H1 (cell line): ENCODE results near the gene LRCH1. TPM values are rescaled to one million over a fixed set of nuclear protein-coding genes. Genes with fewer than 3 reads are reported as not detected.

ENCODE experiments used
- CTCF ChIA-PET: fragments of 300-600 bp; sonication (Branson Sonifier 250); formaldehyde crosslinking; loops from one replicate; lab custom pipeline; 2021; ENCODE audit not compliant: partially characterized antibody; lab: Charles Lee
- POLR2A ChIA-PET: fragments of 300-600 bp; sonication (Branson Sonifier 250); formaldehyde crosslinking; loops from one replicate; lab custom pipeline; 2021; ENCODE audit warnings: inconsistent platforms; ENCODE audit not compliant: partially characterized antibody; lab: Charles Lee
- DNase-seq, 2 experiments: peaks; one replicate each; pipeline versions ENCODE4 v3.0.0 to v3.0.0-alpha.2; 2010 to 2022; ENCODE audit warnings: low spot score in 2 of 2, low read depth in 1 of 2, mixed read lengths in 1 of 2
- FAIRE-seq: peaks from 2 replicates; lab custom pipeline; 2011; peaks lifted over from hg19 to GRCh38; lab: Jason Lieb, UNC
- H2AFZ ChIP-seq: 2 replicates; pipeline ENCODE4 v1.8.1; 2012; ENCODE audit warnings: low read length, inconsistent platforms
- H2AK5ac ChIP-seq: 2 replicates; pipeline ENCODE4 v1.6.1; 2013; ENCODE audit warnings: low read depth, low read length
- H2BK120ac ChIP-seq: replicated peaks from 2 replicates; pipeline ENCODE3; 2013; ENCODE audit warnings: low read depth, low read length, inconsistent platforms
- H2BK12ac ChIP-seq: 2 replicates; pipeline ENCODE4 v1.6.1; 2013; ENCODE audit warnings: low read depth, low read length
- H2BK15ac ChIP-seq: 2 replicates; pipeline ENCODE4 v1.6.1; 2013; ENCODE audit warnings: low read length
- H2BK20ac ChIP-seq: 2 replicates; pipeline ENCODE4 v1.6.1; 2013; ENCODE audit warnings: low read length
- H2BK5ac ChIP-seq: 2 replicates; pipeline ENCODE4 v1.6.1; 2013; ENCODE audit warnings: low read depth, low read length
- H3K14ac ChIP-seq: 2 replicates; pipeline ENCODE4 v1.6.1; 2013; ENCODE audit warnings: inconsistent platforms; ENCODE audit not compliant: insufficient read length
- H3K18ac ChIP-seq: 2 replicates; pipeline ENCODE4 v1.6.1; 2013; ENCODE audit warnings: low read length; ENCODE audit errors: extremely low read depth
- H3K23ac ChIP-seq: 2 replicates; pipeline ENCODE4 v1.6.1; 2013; ENCODE audit warnings: inconsistent platforms; ENCODE audit not compliant: insufficient read length
- H3K23me2 ChIP-seq: 2 replicates; pipeline ENCODE4 v1.6.1; 2013; ENCODE audit warnings: low read depth, low read length
- H3K27ac ChIP-seq: 2 replicates; pipeline ENCODE4 v1.6.1; 2011; ENCODE audit warnings: low read depth, low read length, inconsistent platforms
- H3K27me3 ChIP-seq, 4 experiments: replicated peaks in 1 of 4; 1 replicate in 1 of 4; 2 replicates in 3 of 4; pipeline versions ENCODE4 v1.6.1 to v1.8.1; 2011 to 2013; ENCODE audit warnings: low read length in 3 of 4, mild to moderate bottlenecking in 3 of 4, inconsistent platforms in 2 of 4, mixed read lengths in 2 of 4, moderate library complexity in 1 of 4; ENCODE audit not compliant: control insufficient read depth in 3 of 4, insufficient read depth in 3 of 4; ENCODE audit errors: extremely low read depth in 1 of 4
- H3K36me3 ChIP-seq, 4 experiments: 2 replicates each; pipeline versions ENCODE4 v1.6.1 to v1.8.1; 2011 to 2013; ENCODE audit warnings: mild to moderate bottlenecking in 4 of 4, low read length in 3 of 4, moderate library complexity in 2 of 4, control low read depth in 1 of 4, inconsistent platforms in 1 of 4; ENCODE audit not compliant: insufficient read depth in 4 of 4, control insufficient read depth in 2 of 4
- H3K4ac ChIP-seq: replicated peaks from 2 replicates; pipeline ENCODE3; 2013; ENCODE audit warnings: low read length, low read depth, mixed read lengths, inconsistent platforms; ENCODE audit not compliant: insufficient read length
- H3K4me1 ChIP-seq, 4 experiments: replicated peaks in 1 of 4; 1 replicate in 1 of 4; 2 replicates in 3 of 4; pipeline versions ENCODE4 v1.6.1 to v1.8.1; 2011 to 2013; ENCODE audit warnings: low read length in 3 of 4, inconsistent platforms in 2 of 4, mixed read lengths in 1 of 4; ENCODE audit not compliant: insufficient read depth in 4 of 4, control insufficient read depth in 3 of 4
- H3K4me2 ChIP-seq, 2 experiments: 2 replicates each; pipeline versions ENCODE4 v1.6.1 to v1.8.1; 2011 to 2013; ENCODE audit warnings: low read depth in 2 of 2, low read length in 2 of 2, control low read depth in 1 of 2, inconsistent platforms in 1 of 2, mild to moderate bottlenecking in 1 of 2; ENCODE audit not compliant: insufficient read depth in 1 of 2
- H3K4me3 ChIP-seq, 4 experiments: fragments of 200-600, 300-600 bp in 1 of 4; sonication (generic), shearing (Covaris generic), sonication (Bioruptor Twin) in 1 of 4; 2 replicates each; pipeline versions ENCODE4 v1.5.1 to v1.8.1; 2011 to 2016; ENCODE audit warnings: low read length in 4 of 4, low read depth in 3 of 4, control low read depth in 2 of 4, inconsistent platforms in 2 of 4, mild to moderate bottlenecking in 2 of 4, mixed read lengths in 1 of 4, moderate library complexity in 1 of 4; ENCODE audit not compliant: insufficient read depth in 2 of 4; ENCODE audit errors: extremely low read depth in 1 of 4
- H3K56ac ChIP-seq: replicated peaks from 2 replicates; pipeline ENCODE3; 2013; ENCODE audit warnings: low read depth, mild to moderate bottlenecking, mixed read lengths, low read length, inconsistent platforms; ENCODE audit not compliant: insufficient read length
- H3K79me1 ChIP-seq: 2 replicates; pipeline ENCODE4 v1.6.1; 2013; ENCODE audit warnings: low read depth, low read length, control low read depth
- H3K79me2 ChIP-seq, 2 experiments: 2 replicates each; pipeline versions ENCODE4 v1.6.1 to v1.8.1; 2012 to 2013; ENCODE audit warnings: low read length in 2 of 2, mild to moderate bottlenecking in 2 of 2, inconsistent platforms in 1 of 2; ENCODE audit not compliant: insufficient read depth in 2 of 2, control insufficient read depth in 1 of 2
- H3K9ac ChIP-seq, 4 experiments: replicated peaks in 1 of 4; 1 replicate in 1 of 4; 2 replicates in 3 of 4; pipeline versions ENCODE4 v1.6.1 to v1.8.1; 2011 to 2013; ENCODE audit warnings: low read depth in 3 of 4, low read length in 3 of 4, control low read depth in 2 of 4, mild to moderate bottlenecking in 2 of 4, moderate library complexity in 2 of 4, inconsistent platforms in 1 of 4; ENCODE audit errors: extremely low read depth in 1 of 4
- H3K9me3 ChIP-seq, 2 experiments: 2 replicates each; pipeline versions ENCODE4 v1.6.1 to v1.8.1; 2012 to 2013; ENCODE audit warnings: mild to moderate bottlenecking in 2 of 2, moderate library complexity in 2 of 2, control low read depth in 1 of 2, inconsistent platforms in 1 of 2, low read depth in 1 of 2, low read length in 1 of 2, mixed read lengths in 1 of 2; ENCODE audit not compliant: insufficient read depth in 2 of 2
- H4K20me1 ChIP-seq, 2 experiments: replicated peaks in 1 of 2; 2 replicates each; pipeline versions ENCODE3 to v1.8.1; 2011 to 2013; ENCODE audit warnings: inconsistent platforms in 2 of 2, low read length in 2 of 2, mild to moderate bottlenecking in 1 of 2; ENCODE audit not compliant: insufficient read depth in 2 of 2, control insufficient read depth in 1 of 2
- H4K5ac ChIP-seq: 2 replicates; pipeline ENCODE4 v1.6.1; 2013; ENCODE audit warnings: low read length, low read depth, mixed read lengths, inconsistent platforms; ENCODE audit not compliant: insufficient read length
- H4K8ac ChIP-seq: 2 replicates; pipeline ENCODE4 v1.8.0; 2013; ENCODE audit warnings: mild to moderate bottlenecking, moderate library complexity, low read length, inconsistent platforms; ENCODE audit not compliant: insufficient read depth; ENCODE audit errors: extremely low read depth
- H4K91ac ChIP-seq: replicated peaks from 2 replicates; pipeline ENCODE3; 2013; ENCODE audit warnings: low read length, mixed read lengths, inconsistent platforms; ENCODE audit not compliant: insufficient read length
- CEBPB ChIP-seq: IDR thresholded peaks from 2 replicates; pipeline ENCODE4 v1.6.1; 2012; ENCODE audit warnings: low read depth, low read length
- CHD2 ChIP-seq: IDR thresholded peaks from 2 replicates; pipeline ENCODE4 v1.6.1; 2012; ENCODE audit warnings: low read length, improper control_type of control experiment
- GABPA ChIP-seq: IDR thresholded peaks from 2 replicates; pipeline ENCODE4 v1.6.1; 2011; ENCODE audit warnings: mild to moderate bottlenecking, low read length, moderate library complexity, borderline replicate concordance; ENCODE audit not compliant: insufficient read depth
- GTF2F1 ChIP-seq: IDR thresholded peaks from 2 replicates; pipeline ENCODE4 v1.6.1; 2012; ENCODE audit warnings: low read depth, low read length, improper control_type of control experiment, borderline replicate concordance
- KDM1A ChIP-seq: fragments of 200-600, 300-600 bp; sonication (generic); IDR thresholded peaks from 2 replicates; pipeline ENCODE4 v1.7.1; 2016; ENCODE audit warnings: mild to moderate bottlenecking, low read length, borderline replicate concordance
- MAFK ChIP-seq: IDR thresholded peaks from 2 replicates; pipeline ENCODE4 v1.6.1; 2012; ENCODE audit warnings: low read depth, mild to moderate bottlenecking, improper control_type of control experiment, low read length
- RXRA ChIP-seq: IDR thresholded peaks from 2 replicates; pipeline ENCODE4 v1.6.1; 2011; ENCODE audit warnings: low read depth, mild to moderate bottlenecking, low read length, moderate library complexity; ENCODE audit not compliant: insufficient read depth
- SIN3A ChIP-seq, 2 experiments: IDR thresholded peaks in 1 of 2; conservative IDR thresholded peaks in 1 of 2; 2 replicates each; pipeline ENCODE4 v1.6.1; 2011 to 2012; ENCODE audit warnings: low read length in 2 of 2, improper control_type of control experiment in 1 of 2, low read depth in 1 of 2, mild to moderate bottlenecking in 1 of 2
- TAF7 ChIP-seq: optimal IDR thresholded peaks from 2 replicates; pipeline ENCODE3; 2011; ENCODE audit warnings: low read depth, mild to moderate bottlenecking, inconsistent platforms, low read length, moderate library complexity, borderline replicate concordance
- TBP ChIP-seq: IDR thresholded peaks from 2 replicates; pipeline ENCODE4 v1.6.1; 2011; ENCODE audit warnings: low read depth, low read length, improper control_type of control experiment
- TEAD4 ChIP-seq: IDR thresholded peaks from 2 replicates; pipeline ENCODE4 v1.6.1; 2012; ENCODE audit warnings: low read depth, low read length, inconsistent platforms, mixed read lengths
- USF2 ChIP-seq: IDR thresholded peaks from 2 replicates; pipeline ENCODE4 v1.6.1; 2011; ENCODE audit warnings: low read length, improper control_type of control experiment
- YY1 ChIP-seq: IDR thresholded peaks from 2 replicates; pipeline ENCODE4 v1.6.1; 2011; ENCODE audit warnings: low read depth, mild to moderate bottlenecking, low read length
- WGBS, 2 experiments: shearing (Covaris generic) in 1 of 2; methylation state at CpG; one replicate each; pipeline versions ENCODE4 v1.1.6 to v1.1.7; 2013 to 2015; ENCODE audit warnings: low lambda C conversion rate in 2 of 2, mixed read lengths in 2 of 2, inconsistent platforms in 1 of 2, low coverage in 1 of 2, missing lambda C conversion rate in 1 of 2; ENCODE audit not compliant: insufficient replicate concordance in 2 of 2, insufficient coverage in 1 of 2, insufficient read length in 1 of 2; ENCODE audit errors: extremely low coverage in 1 of 2, missing lambda C conversion rate in 1 of 2; 5-methylcytosine and 5-hydroxymethylcytosine counted together
- polyA plus RNA-seq, 7 experiments: library from polyadenylated mRNA; depleted of rRNA in 3 of 7; stranded (reverse) in 5 of 7; unstranded in 2 of 7; fragments of >200 nt in 5 of 7; fragments of 200-250 nt in 2 of 7; gene quantifications; 1 replicate in 5 of 7; 2 replicates in 1 of 7; 4 replicates in 1 of 7; pipeline versions ENCODE4 v1.2.1 to v1.2.3, GENCODE V29; 2011 to 2013; ENCODE audit warnings: missing spikeins in 2 of 7, mixed read lengths in 2 of 7
- total RNA-seq: library from RNA; stranded (reverse); fragmentation: NEBNext Ultra II Directional; extraction: Animal tissue kit (Norgen Biotek cat#: 25700); gene quantifications from 2 replicates; pipeline ENCODE4 v1.2.1, GENCODE V29; 2021

The LRCH1 gene
- total and polyA plus RNA-seq, 2 of the 8 experiments (the other 6 are each of a cell fraction or from before 2014, with no cell fraction given) = 3.0 to 10.1 TPM

DNA sequence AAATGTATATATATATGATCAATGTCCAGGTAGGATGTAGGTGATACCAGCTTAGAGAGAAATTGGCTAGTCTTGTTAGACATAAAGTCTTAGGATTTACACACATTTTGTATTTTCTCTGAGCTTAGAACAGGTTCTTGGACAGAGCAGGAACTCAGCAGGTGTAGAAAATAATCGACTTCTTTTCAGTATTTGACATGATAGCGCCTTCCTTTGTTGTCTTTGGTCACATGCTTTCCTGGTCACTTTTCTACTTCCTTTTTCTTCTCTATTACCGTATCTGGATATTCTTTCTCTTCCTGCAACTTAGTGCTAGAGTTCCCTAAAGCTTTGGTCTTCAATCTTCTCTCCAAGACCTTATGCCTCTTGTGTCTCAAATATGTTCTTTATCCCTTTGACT is 107.4 kb downstream of the LRCH1 start:
- H3K27me3 ChIP-seq = no peaks in the 10 kb centered on the region
- no peaks in the 10 kb centered on the region; the same call in 1 of the 2 replicates for H3K79me1 ChIP-seq
- ChIA-PET POLR2A (no interaction called here), CTCF (interaction anchor here (1.0 kb wide), 1 partner anchor 23 kb away, joined by 3 read pairs; no protein-coding TSS in a partner anchor)
- no peak overlapping the region for H2BK5ac ChIP-seq
- 90% methylated on average over 3 of the region's 3 CpGs; no CpG with 5 or more reads in 1 of the 2 experiments for WGBS, 2 experiments
- H3K4ac ChIP-seq = no peak overlapping the region
- H3K4me2 ChIP-seq = no peak overlapping the region
- H4K5ac ChIP-seq = no peak overlapping the region
- no peak for FAIRE-seq
- H3K18ac ChIP-seq = no peak overlapping the region
- H2BK15ac ChIP-seq = no peak overlapping the region
- no peak overlapping the region for H2BK120ac ChIP-seq
- H2BK20ac ChIP-seq = no peak overlapping the region
- H2AFZ ChIP-seq = no peak overlapping the region
- no peak overlapping the region for H3K4me3 ChIP-seq
- no peak overlapping the region for H3K27ac ChIP-seq
- no peak overlapping the region for H3K56ac ChIP-seq
- no peaks in the 10 kb centered on the region for H3K36me3 ChIP-seq
- no peaks in the 10 kb centered on the region; the same call in 1 of the 2 replicates for H3K23me2 ChIP-seq
- no peak overlapping the region for H2BK12ac ChIP-seq
- H3K79me2 ChIP-seq = peaks cover 0 to 16% of the 10 kb centered on the region in 2 experiments; a peak in 2 of 4 replicates
- no peaks in the 10 kb centered on the region for H3K9me3 ChIP-seq
- no peak overlapping the region for H2AK5ac ChIP-seq
- H4K20me1 ChIP-seq = no peaks in the 10 kb centered on the region
- no peak overlapping the region for H3K23ac ChIP-seq
- no peak overlapping the region for H4K8ac ChIP-seq
- no peak overlapping the region for H3K14ac ChIP-seq
- H3K9ac ChIP-seq = no peak overlapping the region
- peaks cover 0 to 16% (median 5%) of the 10 kb centered on the region in 4 experiments; a peak in 6 of 7 replicates for H3K4me1 ChIP-seq
- no peak for DNase-seq
- H4K91ac ChIP-seq = no peak overlapping the region
- TF ChIP-seq CEBPB (no peak), SIN3A (conservative IDR thresholded peaks at IDR 0.05 in 1 of 2, IDR thresholded peaks at IDR 0.05 in 1 of 2; ENCODE audit: low read depth in 1 of 2, low read length in 2 of 2) (no peak), YY1 (no peak), CHD2 (no peak), TEAD4 (no peak), TBP (no peak), KDM1A (no peak), GABPA (no peak), USF2 (no peak), MAFK (no peak), TAF7 (no peak), RXRA (no peak), GTF2F1 (no peak)
